CD4-positive, alpha-beta memory T cell (primary cell): ENCODE results near the gene ARID2. TPM values are rescaled to one million over a fixed set of nuclear protein-coding genes. Genes with fewer than 3 reads are reported as not detected.

Source experiments
- CTCF ChIA-PET: fragments of 350-600 bp; sonication (Branson Sonifier 250); formaldehyde crosslinking; loops from one replicate; lab custom pipeline; 2021; ENCODE audit warnings: inconsistent platforms; ENCODE audit not compliant: partially characterized antibody; lab: Charles Lee
- POLR2A ChIA-PET: fragments of 350-600 bp; sonication (Branson Sonifier 250); formaldehyde crosslinking; loops from one replicate; lab custom pipeline; 2021; ENCODE audit not compliant: partially characterized antibody; lab: Charles Lee
- DNase-seq, 5 donors: peaks; one replicate each; pipeline versions ENCODE4 v3.0.0 to v3.0.0-alpha.2; 2020 to 2022; ENCODE audit warnings: mixed read lengths in 1 of 5
- H3K27ac ChIP-seq: one replicate; pipeline ENCODE4 v1.7.0; 2013; ENCODE audit warnings: low read depth, low read length
- H3K27me3 ChIP-seq: 2 replicates; pipeline ENCODE4 v1.7.0; 2013; ENCODE audit warnings: mild to moderate bottlenecking, low read length, moderate library complexity; ENCODE audit not compliant: insufficient read depth
- H3K36me3 ChIP-seq: 2 replicates; pipeline ENCODE4 v1.7.0; 2013; ENCODE audit warnings: mild to moderate bottlenecking, low read length, moderate library complexity; ENCODE audit not compliant: insufficient read depth
- H3K4me1 ChIP-seq: 2 replicates; pipeline ENCODE4 v1.7.0; 2013; ENCODE audit warnings: mild to moderate bottlenecking, low read length, moderate library complexity; ENCODE audit not compliant: insufficient read depth
- H3K4me3 ChIP-seq, 2 donors: one replicate each; pipeline ENCODE4 v1.7.0; 2013; ENCODE audit warnings: low read length in 2 of 2, mild to moderate bottlenecking in 1 of 2
- H3K9me3 ChIP-seq, 2 donors: one replicate each; pipeline ENCODE4 v1.7.0; 2013; ENCODE audit warnings: low read length in 2 of 2, control low read depth in 1 of 2; ENCODE audit not compliant: control insufficient read depth in 1 of 2
- H3K27ac Mint-ChIP-seq, 7 donors: one replicate each; pipeline ENCODE4 v1.8.0; 2020 to 2021; ENCODE audit warnings: mixed read lengths in 7 of 7, mild to moderate bottlenecking in 6 of 7, inconsistent platforms in 3 of 7, moderate library complexity in 3 of 7
- H3K27me3 Mint-ChIP-seq, 2 donors: one replicate each; pipeline ENCODE4 v1.8.0; 2020 to 2021; ENCODE audit warnings: mixed read lengths in 2 of 2
- H3K36me3 Mint-ChIP-seq, 2 donors: one replicate each; pipeline ENCODE4 v1.8.0; 2020 to 2021; ENCODE audit warnings: mixed read lengths in 2 of 2, inconsistent platforms in 1 of 2, mild to moderate bottlenecking in 1 of 2
- H3K4me1 Mint-ChIP-seq, 4 donors: one replicate each; pipeline ENCODE4 v1.8.0; 2020 to 2021; ENCODE audit warnings: mixed read lengths in 4 of 4, mild to moderate bottlenecking in 1 of 4
- H3K4me3 Mint-ChIP-seq, 8 donors: one replicate each; pipeline ENCODE4 v1.8.0; 2020 to 2021; ENCODE audit warnings: mixed read lengths in 8 of 8, mild to moderate bottlenecking in 7 of 8, moderate library complexity in 6 of 8, inconsistent platforms in 3 of 8
- H3K9me3 Mint-ChIP-seq, 8 donors: one replicate each; pipeline ENCODE4 v1.8.0; 2020 to 2021; ENCODE audit warnings: mixed read lengths in 8 of 8, mild to moderate bottlenecking in 5 of 8, inconsistent platforms in 3 of 8, moderate library complexity in 1 of 8
- intact Hi-C: fragments of 100-400 bp; cut with micrococcal nuclease; formaldehyde crosslinking; loops from one replicate; pipeline ENCODE4 v1.15.1; 2023
- polyA plus RNA-seq, 2 donors: library from polyadenylated mRNA; unstranded; fragments of 300-500 nt; fragmentation: Illumina TruSeq; gene quantifications; one replicate each; pipeline ENCODE4 v1.2.3, GENCODE V29; 2021
- total RNA-seq, 2 experiments: library from RNA; stranded (reverse); gene quantifications; one replicate each; pipeline ENCODE4 v1.2.3, GENCODE V29; 2021

The ARID2 gene
- total and polyA plus RNA-seq, 4 experiments from 2014 or later = 6.3 to 51.8 (median 31.9) TPM

GRCh38 chr12:45828402-45828801, 98.9 kb downstream of the ARID2 start:
- Mint-ChIP-seq H3K27me3 (no peaks in the 10 kb centered on the region), H3K36me3 (peaks cover 50 to 57% of the 10 kb centered on the region in 2 donors), H3K4me1 (peaks cover 3 to 8% (median 5%) of the 10 kb centered on the region in 4 donors), H3K9me3 (peaks cover 0 to 7% (median 2%) of the 10 kb centered on the region in 8 donors), H3K27ac (peak overlapping the region in 1 of 7 donors; percentile 13), H3K4me3 (no peak overlapping the region)
- Histone ChIP-seq H3K4me3 (no peak overlapping the region), H3K27ac (no peak overlapping the region), H3K9me3 (no peaks in the 10 kb centered on the region), H3K27me3 (no peaks in the 10 kb centered on the region), H3K4me1 (no peaks in the 10 kb centered on the region), H3K36me3 (peaks cover 5% of the 10 kb centered on the region)
- POLR2A ChIA-PET = interaction anchor here (1.1 kb wide), 1 partner anchor 101 kb away, joined by 3 read pairs; no protein-coding TSS in a partner anchor
- intact Hi-C loops = loop anchor here (5.0 kb wide), 1 partner anchor 286 kb away; no protein-coding TSS in a partner anchor
- CTCF ChIA-PET = no interaction called here
- no peak for DNase-seq

DNA sequence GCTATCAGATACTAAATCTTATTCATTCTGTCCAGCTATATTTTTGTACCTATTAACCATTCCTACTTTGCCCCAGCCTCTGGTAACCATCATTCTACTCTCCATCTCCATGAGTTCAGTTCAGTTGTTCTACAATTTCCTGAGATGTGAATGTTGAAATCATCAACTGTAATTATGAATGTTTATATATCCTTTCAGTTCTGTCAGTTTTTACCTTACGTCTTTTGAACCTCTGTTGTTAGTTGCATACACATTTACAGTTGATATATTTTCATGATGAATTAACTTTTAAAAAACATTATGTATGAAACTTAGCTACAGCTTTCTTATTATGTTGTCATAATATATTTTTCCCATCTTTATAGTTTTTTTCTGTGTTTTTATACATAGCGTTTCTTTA, 102.1 kb downstream of the ARID2 start:
- no peaks in the 10 kb centered on the region for H3K27me3 Mint-ChIP-seq
- no peak overlapping the region for H3K27ac Mint-ChIP-seq
- intact Hi-C loops = no loop called here
- H3K4me1 Mint-ChIP-seq = peaks cover 0 to 11% (median 8%) of the 10 kb centered on the region in 4 donors
- H3K4me1 ChIP-seq = no peaks in the 10 kb centered on the region
- CTCF ChIA-PET = no interaction called here
- peaks cover 5% of the 10 kb centered on the region for H3K36me3 ChIP-seq
- H3K9me3 ChIP-seq = no peaks in the 10 kb centered on the region
- DNase-seq = no peak
- peaks cover 0 to 7% (median 2%) of the 10 kb centered on the region in 8 donors for H3K9me3 Mint-ChIP-seq
- H3K27me3 ChIP-seq = no peaks in the 10 kb centered on the region
- no peak overlapping the region for H3K4me3 Mint-ChIP-seq
- peaks cover 40 to 49% of the 10 kb centered on the region in 2 donors for H3K36me3 Mint-ChIP-seq
- no peak overlapping the region for H3K4me3 ChIP-seq
- POLR2A ChIA-PET = interaction anchor here (0.7 kb wide), 1 partner anchor 9 kb away, joined by 4 read pairs; no protein-coding TSS in a partner anchor
- H3K27ac ChIP-seq = no peak overlapping the region

GRCh38 chr12:45833401-45833800, 103.9 kb downstream of the ARID2 start:
- POLR2A ChIA-PET = interaction anchor here (1.1 kb wide), 1 partner anchor 106 kb away, joined by 4 read pairs; no protein-coding TSS in a partner anchor
- Histone ChIP-seq H3K27me3 (no peaks in the 10 kb centered on the region), H3K4me3 (no peak overlapping the region), H3K4me1 (no peaks in the 10 kb centered on the region), H3K9me3 (no peaks in the 10 kb centered on the region), H3K27ac (no peak overlapping the region), H3K36me3 (peaks cover 10% of the 10 kb centered on the region)
- no peak overlapping the region for H3K4me3 Mint-ChIP-seq
- CTCF ChIA-PET = interaction anchor here (1.0 kb wide), 1 partner anchor 289 kb away, joined by 4 read pairs; no protein-coding TSS in a partner anchor
- no peaks in the 10 kb centered on the region for H3K27me3 Mint-ChIP-seq
- DNase-seq = no peak
- H3K27ac Mint-ChIP-seq = peak overlapping the region in 4 of 7 donors; percentile 49 to 72 (median 52)
- peaks cover 0 to 8% (median 5%) of the 10 kb centered on the region in 4 donors for H3K4me1 Mint-ChIP-seq
- intact Hi-C loops = no loop called here
- H3K9me3 Mint-ChIP-seq = peaks cover 0 to 7% (median 2%) of the 10 kb centered on the region in 8 donors
- H3K36me3 Mint-ChIP-seq = peaks cover 35 to 52% of the 10 kb centered on the region in 2 donors

GRCh38 chr12:45834809-45835208, 105.3 kb downstream of the ARID2 start:
- Mint-ChIP-seq H3K4me3 (no peak overlapping the region), H3K36me3 (peaks cover 40 to 57% of the 10 kb centered on the region in 2 donors), H3K9me3 (peaks cover 0 to 7% (median 2%) of the 10 kb centered on the region in 8 donors), H3K27me3 (no peaks in the 10 kb centered on the region), H3K27ac (peak overlapping the region in 2 of 7 donors; percentile 13 to 28), H3K4me1 (peaks cover 0 to 8% (median 5%) of the 10 kb centered on the region in 4 donors)
- POLR2A ChIA-PET = no interaction called here
- Histone ChIP-seq H3K36me3 (peaks cover 14% of the 10 kb centered on the region), H3K27me3 (no peaks in the 10 kb centered on the region), H3K9me3 (no peaks in the 10 kb centered on the region), H3K4me3 (no peak overlapping the region), H3K4me1 (no peaks in the 10 kb centered on the region), H3K27ac (no peak overlapping the region)
- CTCF ChIA-PET = no interaction called here
- DNase-seq = no peak
- intact Hi-C loops = no loop called here

- no peak overlapping the region for H3K4me3 Mint-ChIP-seq
- ChIA-PET POLR2A (interaction anchor here (0.6 kb wide), 1 partner anchor 9 kb away, joined by 4 read pairs; no protein-coding TSS in a partner anchor), CTCF (no interaction called here)
- peaks cover 10% of the 10 kb centered on the region for H3K36me3 ChIP-seq
- H3K4me1 Mint-ChIP-seq = peaks cover 0 to under 1% (median 0%) of the 10 kb centered on the region in 4 donors
- H3K9me3 ChIP-seq = no peaks in the 10 kb centered on the region
- DNase-seq = no peak
- H3K27me3 ChIP-seq = no peaks in the 10 kb centered on the region
- no peaks in the 10 kb centered on the region for H3K27me3 Mint-ChIP-seq
- no peaks in the 10 kb centered on the region for H3K9me3 Mint-ChIP-seq
- H3K4me1 ChIP-seq = no peaks in the 10 kb centered on the region
- peak overlapping the region in 1 of 7 donors; percentile 18 for H3K27ac Mint-ChIP-seq
- no peak overlapping the region for H3K4me3 ChIP-seq
- intact Hi-C loops = no loop called here
- peaks cover 36 to 54% of the 10 kb centered on the region in 2 donors for H3K36me3 Mint-ChIP-seq
- no peak overlapping the region for H3K27ac ChIP-seq
Observed at GRCh38 chr12:45839917-45840316, 110.4 kb downstream of the ARID2 start.

DNA sequence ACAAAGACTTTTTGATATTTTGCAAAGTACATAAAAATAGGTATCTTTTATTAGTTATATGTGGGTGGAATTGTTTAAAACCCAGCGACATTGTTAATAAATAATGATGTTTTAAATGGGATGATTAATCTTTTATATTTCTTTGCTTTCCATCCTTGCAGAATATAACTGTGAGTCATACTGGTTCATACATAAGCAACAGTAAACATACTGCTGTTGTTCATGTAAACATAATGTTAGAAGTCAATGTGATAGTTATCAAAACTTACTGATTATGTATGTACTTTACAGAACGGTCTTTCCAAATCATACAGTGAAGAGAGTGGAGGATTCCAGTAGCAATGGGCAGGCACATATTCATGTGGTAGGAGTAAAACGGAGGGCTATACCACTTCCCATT, 119.8 kb downstream of the ARID2 start:
- H3K27me3 Mint-ChIP-seq = no peaks in the 10 kb centered on the region
- intact Hi-C loops = no loop called here
- POLR2A ChIA-PET = no interaction called here
- Histone ChIP-seq H3K36me3 (peaks cover 26% of the 10 kb centered on the region), H3K9me3 (no peaks in the 10 kb centered on the region), H3K4me3 (no peak overlapping the region), H3K27me3 (no peaks in the 10 kb centered on the region), H3K27ac (no peak overlapping the region), H3K4me1 (no peaks in the 10 kb centered on the region)
- CTCF ChIA-PET = no interaction called here
- H3K4me1 Mint-ChIP-seq = peaks cover 0 to 4% (median 1%) of the 10 kb centered on the region in 4 donors
- no peak overlapping the region for H3K27ac Mint-ChIP-seq
- H3K4me3 Mint-ChIP-seq = no peak overlapping the region
- DNase-seq = no peak
- no peaks in the 10 kb centered on the region for H3K9me3 Mint-ChIP-seq
- peaks cover 49 to 63% of the 10 kb centered on the region in 2 donors for H3K36me3 Mint-ChIP-seq

DNA sequence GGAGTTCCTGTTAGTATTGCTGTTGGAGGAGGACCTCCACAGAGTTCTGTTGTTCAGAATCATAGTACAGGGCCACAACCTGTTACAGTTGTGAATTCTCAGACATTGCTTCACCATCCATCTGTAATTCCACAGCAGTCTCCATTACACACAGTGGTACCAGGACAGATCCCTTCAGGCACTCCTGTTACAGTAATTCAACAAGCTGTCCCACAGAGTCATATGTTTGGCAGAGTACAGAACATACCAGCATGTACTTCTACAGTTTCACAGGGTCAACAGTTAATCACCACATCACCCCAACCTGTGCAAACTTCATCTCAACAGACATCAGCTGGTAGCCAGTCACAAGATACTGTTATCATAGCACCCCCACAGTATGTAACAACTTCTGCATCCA, 120.8 kb downstream of the ARID2 start:
- Mint-ChIP-seq H3K27ac (no peak overlapping the region), H3K4me1 (peaks cover 0 to 5% (median 2%) of the 10 kb centered on the region in 4 donors), H3K4me3 (no peak overlapping the region), H3K27me3 (no peaks in the 10 kb centered on the region), H3K9me3 (no peaks in the 10 kb centered on the region), H3K36me3 (peaks cover 49 to 62% of the 10 kb centered on the region in 2 donors)
- H3K36me3 ChIP-seq = peaks cover 26% of the 10 kb centered on the region
- no peaks in the 10 kb centered on the region for H3K9me3 ChIP-seq
- ChIA-PET CTCF (no interaction called here), POLR2A (no interaction called here)
- DNase-seq = no peak
- H3K4me1 ChIP-seq = no peaks in the 10 kb centered on the region
- no peaks in the 10 kb centered on the region for H3K27me3 ChIP-seq
- H3K4me3 ChIP-seq = no peak overlapping the region
- H3K27ac ChIP-seq = no peak overlapping the region
- intact Hi-C loops = no loop called here
